Measurements from ENCODE around the gene RBX1.
"Not testable (repeated sequence)": the region's sequence is repeated elsewhere in the genome, so short reads cannot be mapped to it uniquely, and the experiment has no call there.

The RBX1 gene

DNA sequence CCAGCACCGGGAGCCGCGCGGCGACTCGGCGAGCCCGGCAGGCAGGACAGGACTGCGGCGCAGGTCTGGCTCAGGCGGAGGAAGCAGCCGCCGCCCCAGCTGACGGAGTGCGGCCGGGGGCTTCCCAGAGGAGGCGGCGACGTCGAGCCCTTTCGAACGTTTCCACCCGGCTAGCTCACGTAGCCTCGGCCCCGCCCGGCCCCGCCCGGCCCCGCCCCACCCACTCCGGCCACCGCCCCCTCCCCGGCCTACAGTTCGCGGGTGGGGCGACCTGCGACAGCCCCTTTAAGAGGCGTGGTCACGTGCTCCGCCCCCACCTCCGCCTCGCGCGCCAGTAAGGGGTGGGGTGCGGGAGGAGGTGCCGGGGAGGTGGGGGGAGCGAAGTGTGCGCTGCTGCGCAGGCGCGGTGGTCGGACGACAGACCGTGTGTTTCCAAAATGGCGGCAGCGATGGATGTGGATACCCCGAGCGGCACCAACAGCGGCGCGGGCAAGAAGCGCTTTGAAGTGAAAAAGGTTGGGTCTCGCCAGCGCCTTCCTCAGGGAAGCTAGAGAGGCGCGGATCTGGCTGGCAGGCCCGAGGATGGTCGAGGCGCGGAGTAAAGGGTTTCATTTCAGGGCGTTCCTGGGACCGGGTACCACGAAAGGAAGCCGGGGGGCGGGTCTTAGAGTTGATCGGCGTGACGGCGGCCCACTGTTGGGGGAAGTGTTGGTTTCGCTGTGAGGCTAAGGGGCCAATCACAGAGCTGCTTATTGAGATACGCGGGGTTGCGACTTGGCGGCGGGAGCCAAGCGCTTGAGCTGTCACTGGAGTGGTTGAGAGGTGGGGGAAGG, at the start of gene RBX1:
RBX1 (plus strand) TSS at position 417 of the 833 bp plus-strand sequence; CDS start at position 438, 21 bp downstream.
- DNase-seq = peak; percentile 99

- no peak for DNase-seq
Measured at GRCh38 chr22:40904101-40904500, 47.1 kb upstream of the RBX1 start.

- DNase-seq = no peak
Measured at GRCh38 chr22:40908895-40909294, 42.3 kb upstream of the RBX1 start.

DNA sequence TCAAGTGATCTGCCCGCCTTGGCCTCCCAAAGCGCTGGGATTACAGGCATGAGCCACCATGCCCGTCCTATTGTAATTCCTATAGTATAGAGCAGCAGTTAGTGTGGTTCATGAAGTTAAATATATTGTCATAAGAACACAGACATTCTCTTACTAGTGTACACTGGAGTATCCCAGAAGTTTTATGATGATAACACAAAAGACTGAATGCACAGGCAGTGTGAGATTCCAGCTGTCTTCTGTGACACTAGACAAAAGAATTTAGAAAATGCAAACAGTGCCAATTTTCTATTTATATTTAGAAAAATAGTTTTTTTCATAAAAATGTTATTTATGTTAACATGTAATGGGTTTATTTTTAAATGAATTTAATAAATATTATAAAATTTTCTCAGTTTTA, 39.4 kb upstream of the RBX1 start:
- no peak for DNase-seq

GRCh38 chr22:40912987-40913386, 38.2 kb upstream of the RBX1 start:
- not testable (repeated sequence) for DNase-seq

DNA sequence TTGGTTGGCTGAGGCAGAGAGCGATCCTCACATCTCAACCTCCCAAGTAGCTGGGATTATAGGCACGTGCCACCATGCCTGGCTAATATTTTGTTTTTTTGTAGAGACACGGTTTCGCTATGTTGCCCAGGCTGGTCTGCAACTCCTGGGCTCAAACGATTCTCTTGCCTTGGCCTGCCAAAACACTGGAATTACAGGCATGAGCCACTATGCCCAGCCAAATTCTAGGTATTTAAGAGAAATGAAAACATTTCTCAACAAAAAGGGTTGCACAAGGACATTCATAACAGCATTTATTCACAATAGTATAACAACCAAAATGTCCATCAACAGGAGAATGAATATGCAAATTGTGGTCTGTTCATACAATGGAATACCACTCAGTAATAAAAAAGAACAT, 31.7 kb upstream of the RBX1 start:
- DNase-seq = no peak

- DNase-seq = no peak
Measured at GRCh38 chr22:40920526-40920925, 30.7 kb upstream of the RBX1 start.

DNA sequence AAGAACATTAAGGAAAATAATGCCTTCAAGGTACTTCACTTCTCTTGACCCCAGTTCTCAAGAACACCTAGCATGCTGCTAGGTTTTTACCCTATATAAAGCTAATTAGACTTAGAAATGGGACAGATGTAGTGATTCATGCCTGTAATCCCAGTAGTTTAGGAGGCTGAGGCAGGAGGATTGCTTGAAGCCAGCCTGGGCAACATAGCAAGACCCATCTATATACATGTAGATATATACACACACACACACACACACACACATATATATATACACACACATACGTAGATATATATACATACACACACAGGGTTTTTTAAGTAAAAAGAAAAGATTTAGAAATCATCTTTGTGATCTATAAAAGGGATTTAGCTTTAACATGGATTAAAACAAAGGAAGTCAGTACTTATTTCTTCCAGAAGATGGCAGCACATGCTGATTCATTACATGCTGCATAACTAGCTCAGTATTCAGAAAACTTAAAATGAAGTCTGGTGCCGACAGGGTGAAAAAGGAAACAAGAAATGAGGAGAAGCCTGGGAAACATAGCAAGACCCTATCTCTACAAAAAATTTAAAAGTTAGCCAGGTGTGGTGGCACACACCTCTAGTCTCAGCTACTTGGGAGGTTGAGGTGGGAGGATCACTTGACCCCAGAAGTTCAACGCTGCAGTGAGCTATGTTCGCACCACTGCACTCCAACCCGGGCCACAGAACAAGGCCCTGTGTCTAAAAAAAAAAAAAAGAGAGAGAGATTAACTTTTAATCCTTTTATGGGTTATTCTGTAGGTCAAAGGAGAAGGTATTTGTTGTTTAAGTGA, 28.5 kb upstream of the RBX1 start:
- DNase-seq = no peak

DNA sequence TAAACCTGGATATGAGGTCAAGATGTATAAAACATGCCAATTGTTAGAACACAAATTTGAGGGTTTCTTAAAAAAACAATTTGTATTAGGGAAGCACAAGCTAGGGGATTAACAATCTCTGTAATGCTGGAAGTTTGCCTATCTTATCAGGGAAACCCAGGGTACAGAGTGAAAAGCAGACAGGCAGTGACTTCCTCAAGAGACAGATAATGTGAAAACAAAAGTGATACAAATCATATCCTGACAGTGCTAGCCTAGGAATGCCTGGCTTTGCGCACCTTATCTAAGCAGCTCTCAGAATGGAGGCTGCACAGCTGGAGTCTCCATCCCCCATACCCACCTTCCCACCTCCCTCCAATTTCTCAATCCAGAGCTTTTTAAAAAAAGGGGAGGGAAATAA, 22.5 kb upstream of the RBX1 start:
- DNase-seq = no peak

- no peak for DNase-seq
Measured at GRCh38 chr22:40932396-40932795, 18.8 kb upstream of the RBX1 start.

DNA sequence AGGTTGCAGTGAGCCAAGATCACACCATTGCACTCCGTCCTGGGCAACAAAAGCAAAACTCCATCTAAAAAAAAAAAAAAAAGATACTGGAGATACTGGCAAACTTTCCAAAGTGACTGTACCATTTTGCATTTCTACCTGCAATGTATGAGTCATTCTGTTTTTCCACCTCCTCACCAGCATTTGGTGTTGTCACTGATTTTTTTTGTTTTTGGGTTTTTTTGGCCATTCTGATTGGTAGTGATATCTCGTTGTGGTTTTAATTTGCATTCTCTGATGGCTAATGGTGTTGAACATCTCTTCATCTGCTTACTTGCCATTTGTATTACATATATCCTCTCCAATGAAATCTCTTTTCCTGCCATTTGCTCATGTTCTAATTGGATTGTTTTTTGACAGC, 12.0 kb upstream of the RBX1 start:
- DNase-seq = no peak

DNA sequence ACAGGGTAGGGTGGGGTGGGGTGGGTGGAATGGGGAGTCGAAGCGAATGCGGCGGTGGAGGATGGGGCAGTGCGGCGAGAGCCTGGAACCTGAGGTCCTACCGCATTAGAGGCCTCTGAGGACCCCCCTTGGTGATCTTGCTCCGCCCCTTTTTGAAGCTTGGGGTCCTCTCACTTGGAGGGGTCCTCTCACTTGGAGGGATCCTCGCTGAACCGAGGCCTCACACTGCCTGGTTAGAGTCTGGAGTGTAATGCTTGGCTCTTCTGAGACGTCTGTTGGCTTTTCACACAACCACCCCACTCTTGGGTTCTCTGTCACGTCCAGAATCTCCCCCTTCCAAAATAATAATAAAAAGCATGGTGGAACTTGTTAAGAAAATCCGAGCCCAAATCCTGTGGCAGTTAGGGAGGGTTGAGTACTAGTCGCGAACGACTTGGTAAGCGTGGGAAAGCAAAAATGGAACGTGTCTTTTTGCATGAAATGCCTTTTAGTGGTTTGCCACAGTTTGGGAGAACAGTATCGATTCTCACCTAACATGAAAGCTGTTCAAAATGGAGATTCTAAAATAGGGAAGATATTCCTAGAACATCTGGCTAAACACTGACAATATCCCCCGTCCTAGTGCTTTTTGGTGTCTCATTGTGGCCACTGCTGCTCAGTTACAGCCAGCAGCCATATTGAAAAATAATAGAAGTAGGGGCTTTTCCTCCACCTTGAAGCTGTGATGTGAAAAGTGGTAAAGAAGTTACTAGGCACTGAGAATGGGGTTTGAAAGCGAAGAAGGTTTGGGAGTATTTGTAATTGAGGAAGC, 822 bp downstream of the RBX1 start:
- DNase-seq = no peak

DNA sequence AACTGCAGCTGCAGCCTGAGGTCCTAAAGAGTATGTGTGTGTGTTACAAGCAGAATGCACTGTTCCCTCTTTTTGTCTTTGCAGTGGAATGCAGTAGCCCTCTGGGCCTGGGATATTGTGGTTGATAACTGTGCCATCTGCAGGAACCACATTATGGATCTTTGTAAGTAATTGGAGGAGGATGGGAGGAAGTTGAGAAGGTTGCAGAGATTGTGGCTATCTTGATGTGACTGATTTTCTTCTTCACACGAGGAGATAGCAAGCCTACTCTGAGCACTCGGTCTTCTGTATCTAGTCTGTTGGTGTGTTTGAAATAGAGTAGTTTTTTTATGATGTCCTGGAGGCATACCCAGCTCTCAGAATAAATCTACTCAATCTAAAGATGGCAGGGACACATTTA, 2.3 kb downstream of the RBX1 start:
- no peak for DNase-seq

DNA sequence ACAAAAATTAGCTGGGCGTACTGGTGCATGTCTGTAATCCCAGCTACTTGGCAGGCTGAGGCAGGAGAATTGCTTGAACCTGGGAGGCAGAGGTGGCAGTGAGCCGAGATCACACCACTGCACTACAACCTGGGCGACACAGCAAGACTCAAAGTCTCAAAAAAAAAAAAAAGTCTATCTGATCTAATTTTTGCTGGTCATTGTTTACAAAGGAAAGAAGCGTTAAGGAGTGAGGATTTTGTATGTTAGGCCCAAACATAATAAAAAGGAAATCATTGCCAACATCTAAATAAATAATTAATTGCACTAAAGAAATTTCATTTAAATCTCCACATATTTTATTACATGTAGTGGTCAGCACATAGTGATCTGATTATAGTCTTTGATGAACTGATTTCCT, 2.9 kb downstream of the RBX1 start:
- DNase-seq = no peak

DNA sequence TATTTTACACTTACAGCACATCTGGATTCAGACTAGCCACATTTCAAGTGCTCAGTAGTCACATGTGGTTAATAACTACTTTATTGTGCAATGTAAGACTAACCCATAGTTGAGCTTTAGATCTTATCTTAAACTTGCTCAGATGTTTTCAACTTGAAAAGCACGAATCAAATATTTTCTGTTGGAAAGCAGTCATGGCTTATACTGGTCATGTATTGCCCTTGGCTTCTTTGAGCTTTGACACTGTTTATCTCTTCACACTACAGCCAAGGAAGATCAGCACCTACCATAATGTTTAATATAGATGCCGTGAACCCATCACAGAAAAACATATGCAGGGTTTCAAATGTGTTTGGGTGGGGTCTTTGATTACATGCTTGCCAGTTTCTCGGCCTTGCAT, 4.4 kb downstream of the RBX1 start:
- DNase-seq = no peak

DNA sequence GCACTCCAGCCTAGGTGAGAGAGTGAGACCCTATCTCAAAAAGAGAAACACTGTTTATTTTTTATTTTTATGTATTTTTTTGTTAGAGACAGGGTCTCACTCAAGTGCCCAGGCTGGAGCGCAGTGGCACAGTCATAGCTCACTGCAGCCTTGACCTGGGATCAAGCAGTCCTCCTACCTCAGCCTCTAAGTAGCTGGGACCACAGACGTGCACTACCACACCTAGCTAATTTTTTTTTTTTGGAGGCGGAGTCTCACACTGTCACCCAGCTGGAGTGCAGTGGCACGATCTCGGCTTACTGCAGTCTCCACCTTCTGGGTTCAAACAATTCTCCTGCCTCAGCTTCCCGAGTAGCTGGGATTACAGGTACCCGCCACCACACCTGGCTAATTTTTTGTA, 6.4 kb downstream of the RBX1 start:
- no peak for DNase-seq

DNA sequence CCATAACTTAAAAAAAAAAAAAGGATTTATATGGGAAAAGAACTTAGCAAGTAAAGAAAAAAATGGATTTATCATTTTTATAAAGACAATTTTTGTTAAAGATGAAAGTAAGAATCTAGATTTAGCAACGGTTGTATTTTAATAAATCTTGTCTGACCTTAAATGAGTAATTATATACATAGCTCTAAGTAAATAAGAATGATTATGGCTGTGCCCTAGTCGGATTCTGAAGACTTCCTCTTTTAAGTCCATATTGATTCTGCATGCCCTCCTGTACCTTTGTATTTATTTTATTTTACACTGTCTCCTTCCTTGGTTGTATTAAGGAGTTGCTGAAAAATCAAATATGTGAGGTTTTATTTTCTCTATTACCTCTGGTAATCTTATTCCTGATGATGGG, 7.1 kb downstream of the RBX1 start:
- DNase-seq = no peak

DNA sequence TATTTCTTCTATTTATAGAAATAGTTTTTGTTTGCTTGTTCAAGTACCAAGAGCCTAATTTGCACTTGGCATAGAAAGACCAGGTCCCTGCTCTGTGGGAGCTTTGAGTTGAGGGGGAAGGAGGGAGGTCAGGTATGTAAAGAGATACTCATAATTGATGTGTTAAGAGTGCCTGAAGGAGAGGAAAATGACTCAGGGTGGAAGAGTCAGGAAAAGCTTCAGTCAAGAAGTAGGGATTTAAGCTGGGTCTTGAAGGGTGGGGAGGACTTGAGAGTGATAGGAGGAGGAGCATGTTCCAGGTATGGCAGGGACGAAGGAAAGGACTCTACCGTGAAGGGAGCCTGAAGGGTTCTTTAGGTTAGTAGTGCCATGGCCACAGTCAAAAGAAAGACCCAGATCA, 9.0 kb downstream of the RBX1 start:
- DNase-seq = no peak

DNA sequence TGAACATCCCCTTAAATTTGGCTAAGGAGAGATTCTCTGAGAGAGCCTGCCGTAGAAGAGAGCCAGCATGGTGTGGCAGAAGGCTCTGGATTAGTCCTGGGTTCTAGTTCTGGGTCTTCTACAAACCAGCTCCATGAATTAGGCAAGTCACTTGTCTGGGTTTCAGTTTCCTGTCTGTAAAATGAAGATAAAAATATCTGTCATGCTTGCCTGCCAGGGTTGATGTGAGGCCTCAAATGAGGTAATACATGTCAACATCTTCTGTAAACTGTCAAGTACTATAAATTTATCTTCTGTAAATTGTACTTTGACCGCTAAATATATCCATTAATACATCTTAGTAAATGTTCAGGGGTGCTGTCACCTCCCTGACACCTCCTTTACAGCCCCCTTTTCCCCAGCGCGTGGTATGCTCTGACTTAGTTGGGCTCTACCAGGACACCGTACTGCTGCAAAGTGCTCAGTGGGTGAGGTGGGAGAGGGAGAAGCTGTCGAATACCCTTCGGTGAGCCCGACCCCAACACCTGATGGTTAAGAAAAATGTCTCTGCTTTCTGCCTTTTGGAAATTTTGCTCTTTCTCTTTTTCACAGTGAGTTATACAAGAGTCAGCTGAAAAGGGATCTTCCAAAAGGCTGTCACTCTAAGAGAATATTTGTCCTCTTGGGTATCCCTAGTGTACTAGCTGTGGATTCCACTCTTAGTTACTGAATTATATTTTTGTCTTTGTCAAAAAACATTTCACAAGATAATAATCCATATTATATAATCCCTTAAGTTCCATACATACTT, 15.0 kb downstream of the RBX1 start:
- DNase-seq = no peak

DNA sequence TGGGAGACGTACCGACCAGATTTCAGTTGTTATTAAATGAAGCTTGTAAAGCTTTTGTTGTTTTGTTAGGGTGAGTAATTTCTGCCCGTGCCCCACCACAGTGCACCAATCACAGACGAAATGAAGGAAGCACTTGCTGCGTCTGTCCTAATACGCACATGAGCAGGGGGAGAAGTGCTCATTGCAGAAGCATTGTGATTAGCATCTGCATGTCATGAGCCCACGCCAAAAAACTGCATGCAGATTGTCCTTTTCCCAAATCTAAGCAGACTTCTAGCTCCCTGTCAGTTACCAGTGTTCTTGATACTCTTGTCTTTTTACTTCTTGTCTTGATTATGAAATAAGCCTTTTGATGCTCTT, 15.5 kb downstream of the RBX1 start:
- no peak for DNase-seq

- no peak for DNase-seq
Measured at GRCh38 chr22:40967111-40967760, 16.1 kb downstream of the RBX1 start.

- DNase-seq = no peak
Measured at GRCh38 chr22:40972587-40972986, 21.4 kb downstream of the RBX1 start.

Data from activated CD4-positive, alpha-beta T cell treated with anti-CD3 and anti-CD28 coated beads for 48 hours (primary cell).